Activated CD4-positive, CD25-positive, alpha-beta regulatory T cell treated with anti-CD3 and anti-CD28 coated beads, Interleukin-2, amount 50 U/mL, for 72 hours (primary cell): ENCODE data around the gene TSPAN3.

Source experiments
- DNase-seq: peaks from one replicate; pipeline ENCODE4 v3.0.0; 2021

TSPAN3 gene

GRCh38 chr15:77021803-77022381, 49.0 kb downstream of the TSPAN3 start:
- no peak for DNase-seq

- no peak for DNase-seq
Measured at GRCh38 chr15:77021088-77021481, 49.8 kb downstream of the TSPAN3 start.

- DNase-seq, result no peak
Measured at GRCh38 chr15:77020348-77021087, 50.4 kb downstream of the TSPAN3 start.

- no peak for DNase-seq
Measured at GRCh38 chr15:77019521-77020331, 51.2 kb downstream of the TSPAN3 start.

GRCh38 chr15:77018796-77019505, 52.0 kb downstream of the TSPAN3 start:
- no peak for DNase-seq

- no peak for DNase-seq
Measured at GRCh38 chr15:77017761-77018720, 52.9 kb downstream of the TSPAN3 start.

- no peak for DNase-seq
Measured at GRCh38 chr15:77017091-77017660, 53.7 kb downstream of the TSPAN3 start.

GRCh38 chr15:77016321-77016695, 54.6 kb downstream of the TSPAN3 start:
- DNase-seq, result no peak

GRCh38 chr15:77015646-77016320, 55.1 kb downstream of the TSPAN3 start:
- no peak for DNase-seq

GRCh38 chr15:77014132-77015081, 56.5 kb downstream of the TSPAN3 start:
- no peak for DNase-seq

GRCh38 chr15:77013776-77014131, 57.2 kb downstream of the TSPAN3 start:
- peak; percentile 68 for DNase-seq

- no peak for DNase-seq
Measured at GRCh38 chr15:77012868-77013267, 58.0 kb downstream of the TSPAN3 start.

GRCh38 chr15:77012117-77012712, 58.7 kb downstream of the TSPAN3 start:
- DNase-seq, result no peak

GRCh38 chr15:77010857-77011256, 60.1 kb downstream of the TSPAN3 start:
- no peak for DNase-seq

- no peak for DNase-seq
Measured at GRCh38 chr15:77010312-77010686, 60.6 kb downstream of the TSPAN3 start.

- DNase-seq, result no peak
Measured at GRCh38 chr15:77009646-77010311, 61.1 kb downstream of the TSPAN3 start.

GRCh38 chr15:77009176-77009575, 61.7 kb downstream of the TSPAN3 start:
- DNase-seq, result no peak

- no peak for DNase-seq
Measured at GRCh38 chr15:77004189-77004588, 66.7 kb downstream of the TSPAN3 start.
